NT2/D1 (cell line): ENCODE measurements around the gene TEX101.

ENCODE experiments used
- DNase-seq: peaks from one replicate; pipeline ENCODE4 v3.0.0-alpha.2; 2011; ENCODE audit warnings: low read depth, low spot score
- H3K27me3 ChIP-seq: 2 replicates; pipeline ENCODE4 v1.6.0; 2011; ENCODE audit warnings: mild to moderate bottlenecking; ENCODE audit not compliant: insufficient read length, insufficient read depth
- H3K36me3 ChIP-seq: 2 replicates; pipeline ENCODE4 v1.6.1; 2011; ENCODE audit warnings: mild to moderate bottlenecking, low read length, mixed read lengths; ENCODE audit not compliant: insufficient read depth, insufficient read length
- H3K4me1 ChIP-seq: 2 replicates; pipeline ENCODE4 v1.5.1; 2011; ENCODE audit not compliant: insufficient read depth, insufficient read length
- H3K4me3 ChIP-seq: 2 replicates; pipeline ENCODE4 v1.5.1; 2011; ENCODE audit warnings: low read depth; ENCODE audit not compliant: insufficient read length
- H3K9ac ChIP-seq: 2 replicates; pipeline ENCODE4 v1.6.0; 2011; ENCODE audit warnings: low read depth; ENCODE audit not compliant: insufficient read length
- H3K9me3 ChIP-seq: 2 replicates; pipeline ENCODE4 v1.5.1; 2011; ENCODE audit warnings: mild to moderate bottlenecking, low read length; ENCODE audit not compliant: insufficient read depth
- SUZ12 ChIP-seq: IDR thresholded peaks from 2 replicates; pipeline ENCODE4 v1.6.1; 2011; ENCODE audit not compliant: insufficient read length, insufficient read depth; ENCODE audit errors: extremely low read depth
- YY1 ChIP-seq: IDR thresholded peaks from 2 replicates; pipeline ENCODE4 v1.6.1; 2011; ENCODE audit not compliant: insufficient read length, insufficient read depth
- ZNF274 ChIP-seq: IDR thresholded peaks from 2 replicates; pipeline ENCODE4 v1.6.1; 2011; ENCODE audit warnings: mild to moderate bottlenecking, low read depth, low read length

Gene TEX101

GRCh38 chr19:43462785-43463380, 48.2 kb downstream of the TEX101 start:
- Histone ChIP-seq H3K9ac (peak overlapping the region; percentile 65), H3K4me1 (no peaks in the 10 kb centered on the region), H3K4me3 (peak overlapping the region; percentile 38), H3K36me3 (no peaks in the 10 kb centered on the region), H3K9me3 (no peaks in the 10 kb centered on the region), H3K27me3 (peaks cover 28% of the 10 kb centered on the region)
- TF ChIP-seq SUZ12 (no peak), ZNF274 (no peak), YY1 (no peak)
- DNase-seq: no peak

DNA sequence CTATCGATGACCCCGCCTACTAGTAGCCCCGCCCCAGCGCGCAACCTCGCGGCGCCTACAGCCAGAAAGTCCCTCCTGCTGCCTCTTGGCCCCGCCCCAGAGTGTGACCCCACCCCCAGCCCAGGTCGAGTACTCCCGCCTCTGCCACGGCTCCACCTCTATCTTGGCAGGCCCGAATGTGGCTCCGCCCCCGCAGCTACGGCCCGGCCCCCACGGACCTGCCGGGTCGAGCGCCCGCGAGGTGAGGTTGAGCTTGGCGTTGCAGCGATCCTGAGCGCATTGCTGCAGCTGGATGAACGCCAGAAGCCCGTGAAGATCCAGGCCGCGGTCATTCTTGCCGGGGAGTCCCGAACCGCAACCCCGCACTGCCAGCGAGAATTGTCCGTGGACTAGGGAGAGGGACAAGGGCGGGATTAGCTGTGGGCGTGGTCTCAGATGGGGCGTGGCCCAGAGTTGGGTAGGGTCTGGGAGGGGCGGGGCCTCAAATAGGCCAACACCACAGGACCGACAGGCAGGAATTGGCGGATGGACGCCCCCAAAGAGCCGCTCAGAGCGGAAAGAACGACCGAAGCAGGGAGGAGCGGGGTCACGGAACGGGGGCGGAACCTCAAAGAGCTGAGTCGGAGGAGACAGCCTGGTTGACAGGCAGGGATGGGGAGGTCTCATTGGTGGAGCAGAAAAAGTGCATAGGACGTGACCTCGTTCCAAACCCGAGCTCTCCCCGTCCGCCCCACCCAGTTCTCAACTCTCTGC, 48.9 kb downstream of the TEX101 start:
- no peaks in the 10 kb centered on the region for H3K36me3 ChIP-seq
- no peaks in the 10 kb centered on the region for H3K4me1 ChIP-seq
- peak overlapping the region; percentile 64 for H3K4me3 ChIP-seq
- H3K9me3 ChIP-seq: no peaks in the 10 kb centered on the region
- TF ChIP-seq ZNF274 (no peak), SUZ12 (no peak), YY1 (no peak)
- DNase-seq: peak; percentile 87
- peak overlapping the region; percentile 67 for H3K9ac ChIP-seq
- peaks cover 28% of the 10 kb centered on the region for H3K27me3 ChIP-seq

- Histone ChIP-seq H3K27me3 (peaks cover 28% of the 10 kb centered on the region), H3K4me1 (no peaks in the 10 kb centered on the region), H3K9me3 (no peaks in the 10 kb centered on the region), H3K4me3 (peak overlapping the region; percentile 64), H3K36me3 (no peaks in the 10 kb centered on the region), H3K9ac (peak overlapping the region; percentile 58)
- TF ChIP-seq ZNF274 (no peak), SUZ12 (no peak)
- peak; percentile 8 for DNase-seq
Measured at GRCh38 chr19:43464134-43464775, 49.6 kb downstream of the TEX101 start.

DNA sequence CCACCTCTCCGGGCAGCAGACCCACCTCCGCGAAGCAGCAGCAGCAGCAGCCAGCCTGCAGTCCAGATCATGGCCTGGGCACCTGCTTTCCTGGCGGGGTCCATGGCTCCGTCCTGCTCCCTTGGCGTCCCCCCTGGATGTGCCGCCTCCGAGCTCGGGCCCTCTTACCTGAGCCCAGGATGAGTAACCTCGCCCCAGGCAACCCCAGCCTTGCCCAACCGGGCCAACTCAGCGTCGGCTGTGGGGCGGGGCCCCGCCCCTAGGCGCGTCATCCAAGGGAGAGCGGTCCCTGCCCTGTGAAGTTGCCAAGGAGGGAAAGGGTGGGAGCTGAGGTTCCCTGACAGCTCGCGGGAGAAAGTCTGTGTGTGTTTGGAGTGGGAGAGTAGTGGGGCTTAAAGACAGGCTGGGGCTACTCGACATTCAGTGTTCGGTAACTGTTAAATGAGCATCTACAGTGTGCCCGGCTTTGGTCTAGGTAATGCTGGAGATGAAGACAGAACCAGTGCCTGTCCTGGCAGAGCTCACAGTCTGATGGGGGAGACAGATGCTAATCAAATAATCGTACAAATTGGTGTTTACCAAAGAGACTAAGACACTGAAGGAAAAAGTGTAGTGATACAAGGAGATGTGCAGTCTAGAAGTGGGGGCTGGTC, 50.9 kb downstream of the TEX101 start, which contains the start of gene LYPD3:
Gene LYPD3 (minus strand): TSS at position 141 of the 653 bp plus-strand sequence. CDS start 37 bp downstream, at position 104.
- TF ChIP-seq ZNF274 (no peak), SUZ12 (no peak), YY1 (no peak)
- Histone ChIP-seq H3K9ac (peak within 1 kb of the TSS; percentile 65), H3K4me1 (no peaks in the 10 kb centered on the region), H3K27me3 (peaks cover 28% of the 10 kb centered on the region), H3K36me3 (no peaks in the 10 kb centered on the region), H3K4me3 (peak within 1 kb of the TSS; percentile 64), H3K9me3 (no peaks in the 10 kb centered on the region)
- no peak for DNase-seq

DNA sequence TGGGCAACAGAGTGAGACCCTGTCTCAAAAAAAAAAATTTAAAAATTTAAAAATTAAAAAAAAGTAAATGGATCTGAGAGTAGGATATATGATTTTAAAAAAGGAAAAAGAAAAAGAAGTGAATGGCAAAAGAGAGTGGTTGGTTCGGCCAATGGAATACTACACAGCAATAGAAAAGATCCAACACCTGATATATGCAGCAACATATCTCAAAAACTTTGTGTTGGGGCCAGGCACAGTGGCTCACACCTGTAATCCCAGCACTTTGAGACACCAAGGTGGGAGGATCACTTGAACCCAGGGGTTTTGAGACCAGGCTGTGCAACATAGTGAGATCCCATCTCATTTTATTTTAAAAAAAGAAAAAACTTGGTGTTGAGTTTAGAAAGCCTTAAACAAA, 52.1 kb downstream of the TEX101 start:
- DNase-seq: no peak
- Histone ChIP-seq H3K9ac (no peak overlapping the region), H3K4me3 (no peak overlapping the region), H3K36me3 (no peaks in the 10 kb centered on the region), H3K9me3 (no peaks in the 10 kb centered on the region), H3K27me3 (peaks cover 28% of the 10 kb centered on the region), H3K4me1 (peaks cover 2% of the 10 kb centered on the region)
- TF ChIP-seq ZNF274: no peak
- no peak for TF ChIP-seq YY1
- TF ChIP-seq SUZ12: no peak

DNA sequence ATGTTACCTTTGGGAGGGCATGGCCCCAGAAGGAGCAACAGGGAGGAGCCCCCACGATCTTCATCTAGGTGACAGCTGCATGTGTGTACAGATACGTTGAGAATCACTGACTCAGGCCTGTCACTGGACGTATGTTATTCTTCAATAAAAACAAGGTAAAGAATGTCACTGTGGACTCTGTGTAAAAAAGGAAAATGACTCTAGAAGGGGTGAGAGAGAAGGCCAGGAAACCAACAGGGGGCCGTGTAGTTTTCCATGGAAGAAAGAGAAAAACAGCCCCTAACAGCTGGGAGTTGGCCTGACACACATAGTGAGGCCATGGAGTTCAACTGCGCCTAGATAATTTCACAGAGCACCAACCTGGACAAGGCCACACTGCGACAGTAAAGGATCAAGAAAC, 52.6 kb downstream of the TEX101 start:
- no peaks in the 10 kb centered on the region for H3K9me3 ChIP-seq
- no peak overlapping the region for H3K9ac ChIP-seq
- H3K4me1 ChIP-seq: peaks cover 2% of the 10 kb centered on the region
- DNase-seq: no peak
- no peaks in the 10 kb centered on the region for H3K36me3 ChIP-seq
- H3K4me3 ChIP-seq: no peak overlapping the region
- TF ChIP-seq YY1: no peak
- TF ChIP-seq SUZ12: no peak
- TF ChIP-seq ZNF274: no peak
- H3K27me3 ChIP-seq: peaks cover 25% of the 10 kb centered on the region
